Neural progenitor cell (in vitro differentiated cells): ENCODE data around the gene PIK3R6. TPM values are rescaled to one million over a fixed set of nuclear protein-coding genes. Genes with fewer than 3 reads are reported as not detected.

Experiments used
- DNase-seq: peaks from one replicate; pipeline ENCODE4 v3.0.0-alpha.2; 2016; ENCODE audit warnings: low spot score
- H2AFZ ChIP-seq: fragments of 200-600 bp; sonication (generic); replicated peaks from 2 replicates; pipeline ENCODE4 v1.6.1; 2016; ENCODE audit warnings: antibody characterized with exemption
- H3F3A ChIP-seq: fragments of 200-600 bp; sonication (generic); 2 replicates; pipeline ENCODE4 v1.6.1; 2016; ENCODE audit warnings: antibody characterized with exemption, low read depth
- H3K27ac ChIP-seq: fragments of 200-600 bp; sonication (generic); 2 replicates; pipeline ENCODE4 v1.5.1; 2016; ENCODE audit warnings: mild to moderate bottlenecking
- H3K27me3 ChIP-seq: fragments of 200-600 bp; sonication (generic); 2 replicates; pipeline ENCODE4 v1.6.1; 2016; ENCODE audit warnings: mild to moderate bottlenecking, moderate library complexity
- H3K36me3 ChIP-seq: fragments of 200-600 bp; sonication (generic); 2 replicates; pipeline ENCODE4 v1.5.1; 2016
- H3K4me1 ChIP-seq: fragments of 200-600 bp; sonication (generic); 2 replicates; pipeline ENCODE4 v1.6.1; 2016; ENCODE audit warnings: mixed run types
- H3K4me2 ChIP-seq: fragments of 200-600 bp; sonication (generic); 2 replicates; pipeline ENCODE4 v1.6.1; 2016
- H3K4me3 ChIP-seq: fragments of 200-600 bp; sonication (generic); 2 replicates; pipeline ENCODE4 v1.5.1; 2016
- H3K79me2 ChIP-seq: fragments of 200-600 bp; sonication (generic); 2 replicates; pipeline ENCODE4 v1.6.1; 2016; ENCODE audit warnings: low read depth
- H3K9ac ChIP-seq: fragments of 200-600 bp; sonication (generic); 2 replicates; pipeline ENCODE4 v1.6.1; 2016
- H3K9me3 ChIP-seq: fragments of 200-600 bp; sonication (generic); 2 replicates; pipeline ENCODE4 v1.5.1; 2016; ENCODE audit warnings: low read depth
- H4K20me1 ChIP-seq: fragments of 200-600 bp; sonication (generic); 2 replicates; pipeline ENCODE4 v1.6.1; 2016; ENCODE audit warnings: low read depth
- H3K27ac Mint-ChIP-seq: 3 replicates; pipeline ENCODE4 v1.8.0; 2021; ENCODE audit warnings: mixed read lengths
- H3K27me3 Mint-ChIP-seq: 2 replicates; pipeline ENCODE4 v1.8.0; 2022; ENCODE audit warnings: low read depth, mild to moderate bottlenecking, inconsistent platforms, moderate library complexity, mixed read lengths; ENCODE audit not compliant: insufficient read depth
- H3K36me3 Mint-ChIP-seq: 3 replicates; pipeline ENCODE4 v1.8.0; 2021; ENCODE audit warnings: mixed read lengths
- H3K4me1 Mint-ChIP-seq: 3 replicates; pipeline ENCODE4 v1.8.0; 2021; ENCODE audit warnings: mixed read lengths
- H3K4me3 Mint-ChIP-seq: 3 replicates; pipeline ENCODE4 v1.8.0; 2021; ENCODE audit warnings: mild to moderate bottlenecking, moderate library complexity, mixed read lengths
- H3K9me3 Mint-ChIP-seq: 3 replicates; pipeline ENCODE4 v1.8.0; 2020; ENCODE audit warnings: mixed read lengths
- CTCF ChIP-seq: fragments of 200-600 bp; sonication (generic); IDR thresholded peaks from 2 replicates; pipeline ENCODE4 v1.5.1; 2017; ENCODE audit warnings: antibody characterized with exemption, mild to moderate bottlenecking
- EZH2 ChIP-seq: fragments of 200-600 bp; sonication (generic); IDR thresholded peaks from 2 replicates; pipeline ENCODE4 v1.6.1; 2017; ENCODE audit warnings: antibody characterized with exemption, mild to moderate bottlenecking, moderate library complexity
- EZH2phosphoT487 ChIP-seq: fragments of 200-600 bp; sonication (generic); IDR thresholded peaks from 2 replicates; pipeline ENCODE4 v1.6.1; 2017; ENCODE audit warnings: antibody characterized with exemption
- total RNA-seq: library from RNA; depleted of rRNA; stranded (reverse); fragments of >200 nt; gene quantifications from 2 replicates; pipeline ENCODE4 v1.2.3, GENCODE V29; 2015; ENCODE audit warnings: low replicate concordance

PIK3R6 gene
- total RNA-seq, 1 donor from 2014 or later = not detected

GRCh38 chr17:8913879-8914278, 46.4 kb upstream of the PIK3R6 start:
- no peak overlapping the region for H3K9ac ChIP-seq
- H3K36me3 ChIP-seq = no peaks in the 10 kb centered on the region
- no peak overlapping the region for H3K4me2 ChIP-seq
- no peaks in the 10 kb centered on the region for H3K79me2 ChIP-seq
- Mint-ChIP-seq H3K4me1 (peaks cover 7% of the 10 kb centered on the region), H3K4me3 (no peak overlapping the region), H3K27ac (no peak overlapping the region), H3K9me3 (peaks cover 12% of the 10 kb centered on the region), H3K27me3 (peaks cover 22% of the 10 kb centered on the region), H3K36me3 (no peaks in the 10 kb centered on the region)
- no peaks in the 10 kb centered on the region for H3F3A ChIP-seq
- no peaks in the 10 kb centered on the region for H4K20me1 ChIP-seq
- peaks cover 7% of the 10 kb centered on the region for H3K9me3 ChIP-seq
- H3K27ac ChIP-seq = no peak overlapping the region
- TF ChIP-seq EZH2 (no peak), CTCF (no peak), EZH2phosphoT487 (no peak)
- H3K27me3 ChIP-seq = no peaks in the 10 kb centered on the region
- H3K4me3 ChIP-seq = no peak overlapping the region
- H3K4me1 ChIP-seq = peaks cover 11% of the 10 kb centered on the region
- no peak for DNase-seq
- no peak overlapping the region for H2AFZ ChIP-seq

GRCh38 chr17:8913091-8913490, 45.6 kb upstream of the PIK3R6 start:
- H3K27me3 Mint-ChIP-seq = peaks cover 22% of the 10 kb centered on the region
- Histone ChIP-seq H3K36me3 (no peaks in the 10 kb centered on the region), H3K9me3 (peaks cover 7% of the 10 kb centered on the region), H3K27me3 (no peaks in the 10 kb centered on the region), H3K9ac (no peak overlapping the region), H3K4me2 (peak overlapping the region; percentile 35), H2AFZ (peak overlapping the region; percentile 76), H3K27ac (no peak overlapping the region), H3K4me3 (no peak overlapping the region), H3K79me2 (no peaks in the 10 kb centered on the region), H3F3A (no peaks in the 10 kb centered on the region), H4K20me1 (no peaks in the 10 kb centered on the region), H3K4me1 (peaks cover 11% of the 10 kb centered on the region)
- peaks cover 7% of the 10 kb centered on the region for H3K4me1 Mint-ChIP-seq
- H3K9me3 Mint-ChIP-seq = peaks cover 11% of the 10 kb centered on the region
- no peaks in the 10 kb centered on the region for H3K36me3 Mint-ChIP-seq
- TF ChIP-seq EZH2phosphoT487 = no peak
- TF ChIP-seq CTCF = no peak
- no peak for TF ChIP-seq EZH2
- DNase-seq = no peak
- no peak overlapping the region for H3K27ac Mint-ChIP-seq
- H3K4me3 Mint-ChIP-seq = no peak overlapping the region

- no peaks in the 10 kb centered on the region for H3F3A ChIP-seq
- no peaks in the 10 kb centered on the region for H4K20me1 ChIP-seq
- Mint-ChIP-seq H3K9me3 (peaks cover 6% of the 10 kb centered on the region), H3K27me3 (peaks cover 17% of the 10 kb centered on the region), H3K4me1 (peaks cover 7% of the 10 kb centered on the region), H3K36me3 (no peaks in the 10 kb centered on the region), H3K27ac (peak overlapping the region; percentile 23), H3K4me3 (peak overlapping the region; percentile 41)
- peak overlapping the region; percentile 35 for H3K4me2 ChIP-seq
- no peaks in the 10 kb centered on the region for H3K27me3 ChIP-seq
- TF ChIP-seq CTCF = no peak
- TF ChIP-seq EZH2phosphoT487 = no peak
- no peak for TF ChIP-seq EZH2
- H3K36me3 ChIP-seq = no peaks in the 10 kb centered on the region
- no peaks in the 10 kb centered on the region for H3K79me2 ChIP-seq
- H3K9me3 ChIP-seq = no peaks in the 10 kb centered on the region
- peaks cover 11% of the 10 kb centered on the region for H3K4me1 ChIP-seq
- H3K9ac ChIP-seq = no peak overlapping the region
- peak overlapping the region; percentile 76 for H2AFZ ChIP-seq
- H3K27ac ChIP-seq = no peak overlapping the region
- DNase-seq = peak; percentile 61
- H3K4me3 ChIP-seq = no peak overlapping the region
Observed at GRCh38 chr17:8912084-8912981, 44.9 kb upstream of the PIK3R6 start.
